Neural progenitor cell (in vitro differentiated cells): ENCODE measurements around the gene CBX8.

Source experiments
- CTCF ChIP-seq: fragments of 200-600 bp; sonication (generic); IDR thresholded peaks from 2 replicates; pipeline ENCODE4 v1.5.1; 2017; ENCODE audit warnings: antibody characterized with exemption, mild to moderate bottlenecking
- EZH2 ChIP-seq: fragments of 200-600 bp; sonication (generic); IDR thresholded peaks from 2 replicates; pipeline ENCODE4 v1.6.1; 2017; ENCODE audit warnings: antibody characterized with exemption, mild to moderate bottlenecking, moderate library complexity
- EZH2phosphoT487 ChIP-seq: fragments of 200-600 bp; sonication (generic); IDR thresholded peaks from 2 replicates; pipeline ENCODE4 v1.6.1; 2017; ENCODE audit warnings: antibody characterized with exemption

DNA sequence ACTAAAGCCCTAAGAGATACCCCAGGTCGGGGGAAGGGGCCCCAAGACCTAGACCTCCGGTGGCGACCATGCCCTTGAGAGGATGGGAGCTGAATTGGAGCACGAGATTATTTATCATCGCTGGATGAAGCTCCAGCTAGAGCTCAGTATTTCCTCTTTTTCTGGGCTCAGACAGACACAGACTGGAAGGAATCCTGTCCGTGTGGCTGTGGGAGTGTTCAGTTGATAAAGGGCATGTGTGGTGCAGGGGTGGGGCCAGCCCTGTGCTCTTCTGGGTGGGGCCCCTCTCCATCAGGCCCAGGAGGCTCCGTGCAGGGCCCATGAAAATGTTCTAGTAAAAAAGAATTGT, 48.7 kb upstream of the CBX8 start:
- TF ChIP-seq EZH2 (no peak), CTCF (no peak), EZH2phosphoT487 (no peak)
